ENCODE data around the gene BLID. TPM values are rescaled to one million over a fixed set of nuclear protein-coding genes. Genes with fewer than 3 reads are reported as not detected.

The BLID gene
- total and polyA plus RNA-seq, 3 donors from 2014 or later = 2.8 to 4.6 TPM; not detected in 1

GRCh38 chr11:122104341-122104740 is 11.7 kb downstream of the BLID start:
- H3K9me3 ChIP-seq = no peaks in the 10 kb centered on the region
- 28 to 58% methylated on average over 1 of the region's 1 CpG for WGBS, 2 donors
- intact Hi-C loops (cut with DNase I; ENCODE audit: low total_unique reads) = loop anchor here (10.0 kb wide), 1 partner anchor 100 kb away; no protein-coding TSS in a partner anchor
- H3K27me3 ChIP-seq = no peaks in the 10 kb centered on the region
- DNase-seq = no peak
- TF ChIP-seq CTCF (IDR thresholded peaks at IDR 0.05) (no peak), POLR2A (IDR thresholded peaks at IDR 0.05) (no peak)
- H3K36me3 ChIP-seq (ENCODE audit: low read depth, missing control alignments) = no peaks in the 10 kb centered on the region
- H3K4me3 ChIP-seq = no peak overlapping the region
- peaks cover 6% of the 10 kb centered on the region for H3K4me1 ChIP-seq
- H3K27ac ChIP-seq = no peak overlapping the region

GRCh38 chr11:122103726-122104125 is 12.3 kb downstream of the BLID start:
- TF ChIP-seq POLR2A (IDR thresholded peaks at IDR 0.05) = no peak
- no peak for TF ChIP-seq CTCF (IDR thresholded peaks at IDR 0.05)
- intact Hi-C loops (cut with DNase I; ENCODE audit: low total_unique reads) = loop anchor here (10.0 kb wide), 1 partner anchor 101 kb away; no protein-coding TSS in a partner anchor
- Histone ChIP-seq H3K9me3 (no peaks in the 10 kb centered on the region), H3K27ac (no peak overlapping the region), H3K36me3 (ENCODE audit: low read depth, missing control alignments) (no peaks in the 10 kb centered on the region), H3K4me3 (no peak overlapping the region), H3K4me1 (peaks cover 6% of the 10 kb centered on the region), H3K27me3 (no peaks in the 10 kb centered on the region)
- DNase-seq = no peak
- 94 to 96% methylated on average over 4 of the region's 4 CpGs for WGBS, 2 donors

GRCh38 chr11:122103321-122103720 is 12.7 kb downstream of the BLID start:
- intact Hi-C loops (cut with DNase I; ENCODE audit: low total_unique reads) = loop anchor here (10.0 kb wide), 1 partner anchor 101 kb away; no protein-coding TSS in a partner anchor
- peaks cover 6% of the 10 kb centered on the region for H3K4me1 ChIP-seq
- no peaks in the 10 kb centered on the region for H3K9me3 ChIP-seq
- DNase-seq = no peak
- 88 to 92% methylated on average over 6 of the region's 6 CpGs for WGBS, 2 donors
- no peaks in the 10 kb centered on the region for H3K27me3 ChIP-seq
- TF ChIP-seq POLR2A (IDR thresholded peaks at IDR 0.05) = no peak
- TF ChIP-seq CTCF (IDR thresholded peaks at IDR 0.05) = no peak
- no peaks in the 10 kb centered on the region for H3K36me3 ChIP-seq (ENCODE audit: low read depth, missing control alignments)
- no peak overlapping the region for H3K4me3 ChIP-seq
- no peak overlapping the region for H3K27ac ChIP-seq

GRCh38 chr11:122102426-122102825 is 13.6 kb downstream of the BLID start:
- Histone ChIP-seq H3K27me3 (no peaks in the 10 kb centered on the region), H3K36me3 (ENCODE audit: low read depth, missing control alignments) (no peaks in the 10 kb centered on the region), H3K27ac (peak overlapping the region; percentile 78 to 92), H3K4me3 (no peak overlapping the region), H3K4me1 (peaks cover 6% of the 10 kb centered on the region), H3K9me3 (no peaks in the 10 kb centered on the region)
- intact Hi-C loops (cut with DNase I; ENCODE audit: low total_unique reads) = loop anchor here (10.0 kb wide), 1 partner anchor 102 kb away; no protein-coding TSS in a partner anchor
- 73 to 74% methylated on average over 4 of the region's 4 CpGs for WGBS, 2 donors
- TF ChIP-seq CTCF (IDR thresholded peaks at IDR 0.05) = no peak
- no peak for TF ChIP-seq POLR2A (IDR thresholded peaks at IDR 0.05)
- no peak for DNase-seq
